ENCODE measurements around the gene TTLL5.

The TTLL5 gene

GRCh38 chr14:75823334-75823733, 162.3 kb downstream of the TTLL5 start:
- Histone ChIP-seq H3K4me2 (ENCODE audit: low read depth, low read length, poor library complexity, severe bottlenecking) (no peak overlapping the region), H3K9me3 (ENCODE audit: insufficient read depth, low read length) (no peaks in the 10 kb centered on the region), H4K20me1 (ENCODE audit: low read depth, low read length) (no peaks in the 10 kb centered on the region), H3F3A (ENCODE audit: insufficient read depth) (no peaks in the 10 kb centered on the region), H3K79me2 (ENCODE audit: insufficient read depth, low read length) (no peaks in the 10 kb centered on the region), H3K27me3 (ENCODE audit: low read length) (no peaks in the 10 kb centered on the region), H3K4me3 (ENCODE audit: insufficient read depth, low read length, poor library complexity, severe bottlenecking) (no peak overlapping the region), H3K27ac (ENCODE audit: low read depth, low read length) (no peak overlapping the region), H3K9ac (ENCODE audit: low read length) (no peak overlapping the region), H3K36me3 (ENCODE audit: low read length) (0 out of 2 replicates have a peak, but pooled peaks cover 3% of the 10 kb centered on the region), H2AFZ (ENCODE audit: low read depth, low read length, severe bottlenecking) (no peak overlapping the region), H3K9me2 (replicated peaks; ENCODE audit: insufficient read depth, low read length) (no peaks in the 10 kb centered on the region)
- no peak for TF ChIP-seq EZH2phosphoT487 (conservative IDR thresholded peaks at IDR 0.05; ENCODE audit: low read length)
- TF ChIP-seq, protein P1, sequence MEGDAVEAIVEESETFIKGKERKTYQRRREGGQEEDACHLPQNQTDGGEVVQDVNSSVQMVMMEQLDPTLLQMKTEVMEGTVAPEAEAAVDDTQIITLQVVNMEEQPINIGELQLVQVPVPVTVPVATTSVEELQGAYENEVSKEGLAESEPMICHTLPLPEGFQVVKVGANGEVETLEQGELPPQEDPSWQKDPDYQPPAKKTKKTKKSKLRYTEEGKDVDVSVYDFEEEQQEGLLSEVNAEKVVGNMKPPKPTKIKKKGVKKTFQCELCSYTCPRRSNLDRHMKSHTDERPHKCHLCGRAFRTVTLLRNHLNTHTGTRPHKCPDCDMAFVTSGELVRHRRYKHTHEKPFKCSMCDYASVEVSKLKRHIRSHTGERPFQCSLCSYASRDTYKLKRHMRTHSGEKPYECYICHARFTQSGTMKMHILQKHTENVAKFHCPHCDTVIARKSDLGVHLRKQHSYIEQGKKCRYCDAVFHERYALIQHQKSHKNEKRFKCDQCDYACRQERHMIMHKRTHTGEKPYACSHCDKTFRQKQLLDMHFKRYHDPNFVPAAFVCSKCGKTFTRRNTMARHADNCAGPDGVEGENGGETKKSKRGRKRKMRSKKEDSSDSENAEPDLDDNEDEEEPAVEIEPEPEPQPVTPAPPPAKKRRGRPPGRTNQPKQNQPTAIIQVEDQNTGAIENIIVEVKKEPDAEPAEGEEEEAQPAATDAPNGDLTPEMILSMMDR (IDR thresholded peaks at IDR 0.05; ENCODE audit: insufficient read depth, low read length, poor library complexity, severe bottlenecking) = no peak

DNA sequence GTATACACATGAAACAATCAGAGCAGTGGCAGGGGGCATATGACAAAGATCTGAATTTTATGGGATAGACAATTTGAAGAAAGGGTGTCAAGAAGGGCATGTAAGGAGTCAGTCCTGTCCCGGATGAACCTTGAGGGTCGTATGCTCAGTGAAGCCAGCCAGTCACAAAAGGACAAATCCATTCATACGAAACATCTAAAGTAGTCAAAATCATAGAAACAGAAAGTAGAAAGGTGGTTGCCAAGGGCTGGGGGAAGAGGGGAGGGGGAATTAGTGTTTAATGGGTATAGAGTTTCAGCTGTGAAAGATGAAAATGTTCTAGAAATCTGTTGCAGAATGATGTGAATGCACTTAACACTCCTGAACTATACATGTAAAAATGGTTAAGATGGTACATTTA, 163.3 kb downstream of the TTLL5 start:
- Histone ChIP-seq H3K4me3 (ENCODE audit: insufficient read depth, low read length, poor library complexity, severe bottlenecking) (no peak overlapping the region), H2AFZ (ENCODE audit: low read depth, low read length, severe bottlenecking) (no peak overlapping the region), H3K27me3 (ENCODE audit: low read length) (no peaks in the 10 kb centered on the region), H3K9ac (ENCODE audit: low read length) (no peak overlapping the region), H3K4me2 (ENCODE audit: low read depth, low read length, poor library complexity, severe bottlenecking) (no peak overlapping the region), H3K9me3 (ENCODE audit: insufficient read depth, low read length) (no peaks in the 10 kb centered on the region), H3K79me2 (ENCODE audit: insufficient read depth, low read length) (no peaks in the 10 kb centered on the region), H3K36me3 (ENCODE audit: low read length) (0 out of 2 replicates have a peak, but pooled peaks cover 3% of the 10 kb centered on the region), H3K27ac (ENCODE audit: low read depth, low read length) (no peak overlapping the region), H3K9me2 (replicated peaks; ENCODE audit: insufficient read depth, low read length) (no peaks in the 10 kb centered on the region), H4K20me1 (ENCODE audit: low read depth, low read length) (no peaks in the 10 kb centered on the region), H3F3A (ENCODE audit: insufficient read depth) (no peaks in the 10 kb centered on the region)
- TF ChIP-seq, protein P1 (IDR thresholded peaks at IDR 0.05; ENCODE audit: insufficient read depth, low read length, poor library complexity, severe bottlenecking) = no peak
- TF ChIP-seq EZH2phosphoT487 (conservative IDR thresholded peaks at IDR 0.05; ENCODE audit: low read length) = no peak

GRCh38 chr14:75825147-75825592, 164.1 kb downstream of the TTLL5 start:
- H3K27ac ChIP-seq (ENCODE audit: low read depth, low read length) = no peak overlapping the region
- 0 out of 2 replicates have a peak, but pooled peaks cover 2% of the 10 kb centered on the region for H3K36me3 ChIP-seq (ENCODE audit: low read length)
- no peaks in the 10 kb centered on the region for H3F3A ChIP-seq (ENCODE audit: insufficient read depth)
- H3K9me2 ChIP-seq (replicated peaks; ENCODE audit: insufficient read depth, low read length) = no peaks in the 10 kb centered on the region
- H3K79me2 ChIP-seq (ENCODE audit: insufficient read depth, low read length) = no peaks in the 10 kb centered on the region
- H3K4me3 ChIP-seq (ENCODE audit: insufficient read depth, low read length, poor library complexity, severe bottlenecking) = no peak overlapping the region
- H3K9me3 ChIP-seq (ENCODE audit: insufficient read depth, low read length) = no peaks in the 10 kb centered on the region
- TF ChIP-seq EZH2phosphoT487 (conservative IDR thresholded peaks at IDR 0.05; ENCODE audit: low read length) = no peak
- H2AFZ ChIP-seq (ENCODE audit: low read depth, low read length, severe bottlenecking) = no peak overlapping the region
- no peak overlapping the region for H3K4me2 ChIP-seq (ENCODE audit: low read depth, low read length, poor library complexity, severe bottlenecking)
- no peak overlapping the region for H3K9ac ChIP-seq (ENCODE audit: low read length)
- H4K20me1 ChIP-seq (ENCODE audit: low read depth, low read length) = no peaks in the 10 kb centered on the region
- no peaks in the 10 kb centered on the region for H3K27me3 ChIP-seq (ENCODE audit: low read length)

- no peaks in the 10 kb centered on the region for H3K27me3 ChIP-seq (ENCODE audit: low read length)
- no peaks in the 10 kb centered on the region for H3K9me3 ChIP-seq (ENCODE audit: insufficient read depth, low read length)
- no peaks in the 10 kb centered on the region for H3F3A ChIP-seq (ENCODE audit: insufficient read depth)
- H3K36me3 ChIP-seq (ENCODE audit: low read length) = no peaks in the 10 kb centered on the region
- no peak for TF ChIP-seq EZH2phosphoT487 (conservative IDR thresholded peaks at IDR 0.05; ENCODE audit: low read length)
- TF ChIP-seq, protein P1 (IDR thresholded peaks at IDR 0.05; ENCODE audit: insufficient read depth, low read length, poor library complexity, severe bottlenecking) = no peak
- H3K27ac ChIP-seq (ENCODE audit: low read depth, low read length) = no peak overlapping the region
- H3K4me3 ChIP-seq (ENCODE audit: insufficient read depth, low read length, poor library complexity, severe bottlenecking) = no peak overlapping the region
- no peak overlapping the region for H3K9ac ChIP-seq (ENCODE audit: low read length)
- H4K20me1 ChIP-seq (ENCODE audit: low read depth, low read length) = no peaks in the 10 kb centered on the region
- no peak overlapping the region for H2AFZ ChIP-seq (ENCODE audit: low read depth, low read length, severe bottlenecking)
- H3K9me2 ChIP-seq (replicated peaks; ENCODE audit: insufficient read depth, low read length) = no peaks in the 10 kb centered on the region
- no peaks in the 10 kb centered on the region for H3K79me2 ChIP-seq (ENCODE audit: insufficient read depth, low read length)
- no peak overlapping the region for H3K4me2 ChIP-seq (ENCODE audit: low read depth, low read length, poor library complexity, severe bottlenecking)
Measured at GRCh38 chr14:75826599-75826998, 165.6 kb downstream of the TTLL5 start.

Data from SU-DHL-6 (cell line).